Activated CD8-positive, alpha-beta memory T cell treated with anti-CD3 and anti-CD28 coated beads for 48 hours (primary cell): ENCODE measurements around the gene MYO7B.
"Not testable (repeated sequence)": the region's sequence is repeated elsewhere in the genome, so short reads cannot be mapped to it uniquely, and the experiment has no call there.

Experiments
- DNase-seq, 3 experiments: peaks; one replicate each; pipeline ENCODE4 v3.0.0-alpha.2; 2020; ENCODE audit warnings: low read depth in 2 of 3, low spot score in 2 of 3

Gene MYO7B

GRCh38 chr2:127551221-127551930 is 15.9 kb downstream of the MYO7B start:
- no peak for DNase-seq

DNA sequence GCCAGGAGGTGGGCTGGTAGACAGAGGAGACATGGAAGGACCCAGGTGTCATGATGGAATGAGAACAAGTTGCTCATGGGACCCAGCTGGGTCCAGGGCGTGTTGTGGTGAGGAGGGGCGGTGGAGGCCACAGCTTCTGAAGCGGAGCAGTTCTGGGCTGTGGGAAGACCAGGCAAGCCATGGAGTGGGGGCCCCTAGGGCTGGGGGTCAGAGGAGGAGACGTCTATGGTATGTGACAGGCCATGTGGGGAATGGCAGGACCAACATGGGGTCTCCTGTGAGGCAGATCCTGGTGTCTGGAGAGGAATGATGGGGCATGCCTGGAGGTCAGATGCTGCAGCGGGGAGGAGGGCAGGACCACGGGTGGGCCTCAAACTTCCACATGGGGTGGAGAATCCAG is 16.9 kb downstream of the MYO7B start:
- no peak for DNase-seq

- no peak for DNase-seq
Observed at GRCh38 chr2:127552846-127553245, 17.4 kb downstream of the MYO7B start.

DNA sequence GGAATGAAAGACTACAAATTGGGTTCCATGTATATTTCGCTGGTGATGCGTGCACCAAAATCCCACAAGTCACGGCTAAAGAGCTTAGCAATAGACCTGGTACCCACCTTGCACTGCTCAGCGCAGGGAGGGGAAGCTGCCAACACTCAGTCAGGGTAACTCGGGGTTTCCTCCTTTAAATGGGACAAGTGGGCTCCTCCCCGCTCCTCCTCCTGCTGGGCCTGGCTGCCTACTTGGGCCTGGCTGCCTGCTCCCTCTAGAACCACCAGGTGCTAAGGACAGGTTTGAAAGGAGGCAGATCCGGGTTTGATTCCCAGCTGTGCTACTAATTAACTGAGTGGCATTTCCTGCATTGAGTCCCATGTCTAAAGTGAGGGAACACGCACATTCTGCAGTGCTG is 23.4 kb downstream of the MYO7B start:
- DNase-seq = no peak

- DNase-seq = no peak
Observed at GRCh38 chr2:127559454-127559853, 24.0 kb downstream of the MYO7B start.

- no peak for DNase-seq
Observed at GRCh38 chr2:127560201-127560930, 24.9 kb downstream of the MYO7B start.

- no peak for DNase-seq
Observed at GRCh38 chr2:127560931-127561280, 25.4 kb downstream of the MYO7B start.

DNA sequence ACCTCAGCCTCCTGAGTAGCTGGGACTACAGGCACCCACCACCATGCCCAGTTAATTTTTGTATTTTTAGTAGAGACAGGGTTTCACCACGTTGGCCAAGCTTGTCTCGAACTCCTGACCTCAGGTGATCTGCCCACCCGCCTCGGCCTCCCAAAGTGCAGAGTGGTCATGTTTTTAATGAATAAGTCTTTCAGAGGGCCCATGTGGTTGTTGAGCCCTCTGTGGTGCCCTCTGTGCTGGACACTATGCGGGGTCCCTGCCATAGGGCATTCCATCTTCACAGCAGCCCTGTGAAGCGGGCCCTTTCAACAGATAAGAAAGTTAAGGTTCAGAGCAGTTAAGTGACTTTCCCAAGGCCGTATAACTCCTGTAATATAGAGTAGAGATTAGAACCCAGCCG is 25.9 kb downstream of the MYO7B start:
- DNase-seq = no peak

DNA sequence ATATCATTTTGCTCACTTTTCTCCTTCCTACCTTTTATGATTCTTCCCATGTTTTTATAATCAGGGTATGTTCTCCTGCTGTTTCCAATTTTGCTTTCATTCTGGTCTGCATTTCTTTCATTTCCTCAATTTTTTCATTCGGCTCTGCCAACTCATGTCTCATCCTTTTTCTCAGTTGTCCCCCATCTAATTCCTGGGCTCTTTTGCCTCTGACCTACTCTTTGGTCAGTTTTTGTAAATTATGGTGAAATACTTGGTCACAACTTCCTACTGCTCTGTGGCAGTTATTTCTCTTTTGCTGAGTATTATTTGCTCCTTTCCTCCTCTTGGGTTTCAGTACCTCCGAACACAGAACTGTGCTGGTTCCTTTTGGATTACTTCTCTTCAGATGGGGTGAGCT is 27.5 kb downstream of the MYO7B start:
- no peak for DNase-seq

- DNase-seq = no peak
Observed at GRCh38 chr2:127563458-127564428, 28.3 kb downstream of the MYO7B start.

DNA sequence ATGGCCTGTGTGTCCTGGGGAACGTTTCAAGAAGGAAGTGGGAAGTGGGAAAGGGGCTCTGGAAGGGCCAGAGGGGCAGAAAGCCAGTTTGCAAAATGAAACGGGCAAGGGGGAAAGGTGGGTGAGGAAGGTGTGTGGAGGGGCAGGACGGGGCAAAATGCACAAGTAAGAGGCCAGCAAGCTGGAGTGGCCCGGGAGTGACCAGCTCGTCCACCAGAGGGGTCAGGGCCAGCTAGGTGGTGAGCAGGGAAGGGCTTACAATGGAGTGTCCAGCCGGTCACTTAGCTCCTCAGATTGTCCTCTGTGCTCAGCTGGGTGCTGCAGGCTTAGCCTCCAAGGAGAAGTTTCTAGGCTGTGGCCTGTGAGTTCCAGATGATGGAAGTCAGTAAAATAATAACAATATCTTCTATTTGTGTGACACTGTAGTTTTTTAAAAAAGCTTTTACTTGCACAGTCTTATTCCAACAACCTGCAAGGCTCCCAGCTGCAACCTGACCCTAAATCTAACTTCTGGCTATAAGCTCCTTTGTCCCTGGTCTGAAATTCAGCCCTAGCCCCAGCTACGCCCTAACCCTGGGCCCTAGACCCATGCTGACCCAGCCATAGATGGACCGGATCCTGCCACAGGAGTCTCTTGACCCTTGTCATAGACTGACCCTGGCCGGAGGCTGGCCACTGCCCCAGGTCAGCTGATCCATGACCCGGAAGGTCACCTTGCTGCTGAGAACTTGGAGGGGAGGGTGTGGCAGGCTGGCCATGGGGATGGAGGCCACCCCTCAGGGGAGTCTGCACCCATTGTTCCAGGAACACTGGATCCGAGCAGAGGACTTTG is 29.2 kb downstream of the MYO7B start:
- no peak for DNase-seq

DNA sequence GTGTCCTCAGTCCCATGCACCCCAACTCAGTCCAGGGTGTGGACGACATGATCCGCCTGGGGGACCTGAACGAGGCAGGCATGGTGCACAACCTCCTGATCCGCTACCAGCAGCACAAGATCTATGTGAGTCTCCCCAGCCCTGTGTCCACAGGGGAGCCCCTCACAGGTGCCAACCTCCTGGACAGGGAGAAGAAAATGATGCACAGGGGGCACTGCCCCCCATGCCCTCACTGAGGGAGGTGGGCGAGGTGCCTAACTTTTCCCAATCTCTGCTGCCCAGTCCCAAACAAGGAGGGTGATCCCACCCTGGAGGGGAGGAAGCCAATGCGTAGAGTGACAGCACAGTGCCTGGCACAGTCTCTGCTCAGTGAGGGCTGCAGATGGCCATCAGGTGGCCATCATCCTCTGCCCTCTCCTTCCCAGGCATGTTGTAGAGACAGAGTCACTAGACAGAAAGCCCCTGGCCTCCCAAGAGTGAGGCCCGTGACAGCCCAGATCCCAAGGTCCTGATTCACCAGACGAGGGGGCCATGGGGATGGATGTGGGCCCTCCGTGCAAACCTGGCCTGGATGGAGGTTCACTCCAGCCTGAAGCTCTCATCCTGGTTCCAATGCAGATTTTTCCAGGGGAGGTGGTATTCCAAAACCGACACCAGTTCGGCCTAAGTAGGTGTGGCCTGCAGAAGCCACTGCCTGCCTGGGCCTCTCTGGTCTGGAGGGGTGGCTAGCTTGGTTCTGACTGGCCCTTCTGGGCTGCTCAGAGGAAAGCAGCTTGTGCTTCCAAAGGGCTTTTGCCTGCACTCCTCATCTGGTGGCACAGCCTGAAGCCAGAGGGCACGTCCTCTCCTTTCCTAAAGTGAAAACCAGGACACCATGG is 30.0 kb downstream of the MYO7B start:
- no peak for DNase-seq

- DNase-seq = no peak
Observed at GRCh38 chr2:127566139-127566417, 30.6 kb downstream of the MYO7B start.

GRCh38 chr2:127566576-127566975 is 31.1 kb downstream of the MYO7B start:
- no peak for DNase-seq

DNA sequence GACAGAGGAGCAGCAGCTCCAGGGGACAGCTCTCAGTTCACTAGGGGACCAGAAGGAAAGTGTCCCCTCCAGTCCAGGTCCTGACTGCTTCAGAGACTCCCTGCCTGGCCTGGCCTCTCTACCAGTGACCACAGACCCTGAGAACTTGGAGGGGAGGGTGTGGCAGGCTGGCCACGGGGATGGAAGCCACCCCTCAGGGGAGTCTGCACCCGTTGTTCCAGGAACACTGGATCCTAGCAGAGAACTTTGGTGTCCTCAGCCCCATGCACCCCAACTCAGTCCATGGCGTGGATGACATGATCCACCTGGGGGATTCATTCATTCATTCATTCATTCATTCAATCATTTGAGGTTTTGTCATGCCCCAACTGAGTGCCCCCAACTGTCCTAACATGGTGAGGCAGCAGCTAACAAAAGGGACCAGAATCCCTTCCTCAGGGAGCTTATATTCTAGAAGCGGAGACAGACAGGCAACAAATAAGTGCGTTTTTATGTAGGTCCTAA is 31.9 kb downstream of the MYO7B start:
- DNase-seq = no peak

DNA sequence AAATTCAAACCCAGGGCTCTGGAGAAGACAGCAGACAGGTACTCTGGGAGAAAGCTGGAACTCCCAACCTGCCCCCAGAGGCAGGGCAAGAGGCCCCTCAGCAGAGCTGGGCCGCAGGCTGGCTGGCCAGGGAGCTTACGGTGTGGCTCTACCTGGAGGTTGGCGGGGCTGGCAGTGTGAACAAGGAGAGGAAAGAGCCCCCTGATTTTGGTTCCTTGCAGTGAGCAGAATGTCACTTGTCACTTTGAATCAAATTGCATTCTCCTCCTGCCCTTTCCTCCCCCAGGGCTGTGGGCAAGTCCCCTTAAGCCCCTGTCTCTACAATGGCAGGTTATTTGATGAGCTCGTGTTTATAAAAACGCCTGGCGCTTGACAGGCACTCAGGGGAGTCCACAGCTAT is 32.6 kb downstream of the MYO7B start:
- DNase-seq = no peak

GRCh38 chr2:127569666-127570065 is 34.2 kb downstream of the MYO7B start:
- DNase-seq = no peak

DNA sequence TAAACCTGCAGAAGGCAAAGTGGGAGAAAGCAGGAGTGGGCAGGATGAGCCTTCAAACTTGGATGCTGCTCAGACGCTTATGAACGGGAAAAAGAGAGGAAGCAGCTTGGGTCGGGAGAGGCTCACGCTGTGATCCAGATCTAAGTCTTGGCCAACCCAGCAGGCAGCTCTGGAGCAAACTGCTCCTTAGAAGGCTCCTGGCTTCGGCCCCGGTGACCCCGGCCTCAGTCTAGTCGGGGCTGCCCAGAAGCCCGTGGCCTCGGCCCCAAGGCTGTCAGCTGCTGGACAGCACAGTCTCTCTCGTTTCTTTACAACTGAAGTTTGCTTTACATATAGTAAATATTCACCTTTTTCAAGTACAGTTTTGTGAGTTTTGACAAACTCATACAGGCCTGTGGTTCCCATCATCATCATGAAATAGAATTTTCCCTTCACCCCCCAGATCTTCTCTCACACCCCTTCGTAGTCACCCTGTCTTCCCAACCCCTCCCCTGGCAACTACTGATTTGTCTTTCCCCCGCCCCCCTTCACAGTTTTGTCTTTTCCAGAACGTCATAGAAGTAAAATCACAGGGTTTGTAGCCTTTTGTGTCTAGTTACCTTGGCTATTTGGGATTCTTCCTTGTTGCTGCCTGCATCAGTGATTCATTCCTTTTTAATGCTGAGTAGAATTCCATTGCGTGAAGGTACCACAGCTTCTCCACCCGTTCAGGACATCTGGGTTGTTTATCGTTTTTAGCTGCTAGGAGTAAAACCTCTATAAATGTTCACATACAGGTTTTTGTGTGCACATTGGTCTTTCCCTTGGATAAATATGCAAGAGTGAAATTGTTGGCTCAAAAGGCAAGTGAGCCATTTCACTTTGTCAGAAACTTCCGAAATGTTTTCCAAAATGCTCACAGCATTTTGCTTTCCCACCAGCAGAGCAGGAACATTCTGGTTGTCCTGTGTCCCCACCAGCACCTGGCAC is 35.1 kb downstream of the MYO7B start:
- DNase-seq = no peak

DNA sequence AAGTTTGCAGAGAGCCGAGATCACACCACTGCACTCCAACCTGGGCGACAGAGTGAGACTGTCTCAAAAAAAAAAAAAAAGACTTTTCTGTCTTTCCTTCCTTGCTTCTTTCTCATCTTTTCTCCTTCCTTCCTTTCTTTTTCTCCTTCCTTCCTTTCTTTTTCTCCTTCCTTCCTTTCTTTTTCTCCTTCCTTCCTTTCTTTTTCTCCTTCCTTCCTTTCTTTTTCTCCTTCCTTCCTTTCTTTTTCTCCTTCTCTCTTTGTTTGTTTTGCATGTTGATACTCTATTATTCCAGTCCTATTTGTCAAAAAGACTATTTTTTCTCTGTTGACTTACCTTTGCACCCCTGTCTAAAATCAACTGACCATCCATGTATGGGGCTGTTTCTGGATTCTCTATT is 36.9 kb downstream of the MYO7B start:
- not testable (repeated sequence) for DNase-seq
